ENCODE data around the gene GDAP2. TPM values are rescaled to one million over a fixed set of nuclear protein-coding genes. Genes with fewer than 3 reads are reported as not detected.

GDAP2 gene
- total RNA-seq, 1 experiment from 2014 or later: 24.4 TPM

GRCh38 chr1:117830222-117830621 lies 99.2 kb downstream of the GDAP2 start:
- Histone ChIP-seq H2BK20ac (ENCODE audit: low read depth, low read length, poor library complexity, severe bottlenecking) (no peak overlapping the region), H3K4ac (ENCODE audit: low read depth, low read length) (no peak overlapping the region), H3K23me2 (ENCODE audit: insufficient read length, low read depth, low read length, poor library complexity, severe bottlenecking) (no peaks in the 10 kb centered on the region), H4K5ac (ENCODE audit: insufficient read length, low read depth, low read length) (no peak overlapping the region), H4K20me1 (ENCODE audit: control insufficient read depth, insufficient read depth, insufficient read length) (no peaks in the 10 kb centered on the region), H3K27ac (ENCODE audit: insufficient read length, low read depth, low read length) (no peak overlapping the region), H4K91ac (ENCODE audit: insufficient read length, low read depth, low read length) (no peak overlapping the region), H3K27me3 (ENCODE audit: insufficient read depth, low read length) (no peaks in the 10 kb centered on the region), H3K9me3 (ENCODE audit: control insufficient read depth, low read depth, low read length) (no peaks in the 10 kb centered on the region), H3K79me1 (ENCODE audit: insufficient read depth, low read depth, low read length, poor library complexity, severe bottlenecking) (no peaks in the 10 kb centered on the region), H3K4me2 (ENCODE audit: insufficient read depth, insufficient read length, low read length) (no peak overlapping the region), H2BK120ac (ENCODE audit: low read depth, low read length, poor library complexity, severe bottlenecking) (no peak overlapping the region), H3K56ac (ENCODE audit: insufficient read length, low read depth, low read length) (no peak overlapping the region), H3K4me1 (ENCODE audit: insufficient read depth, low read length) (no peaks in the 10 kb centered on the region), H3K14ac (ENCODE audit: insufficient read depth, low read length) (no peak overlapping the region), H2BK12ac (ENCODE audit: insufficient read length, low read depth, low read length) (no peak overlapping the region), H3K9ac (ENCODE audit: extremely low read depth, insufficient read length, low read length) (no peak overlapping the region), H2BK5ac (ENCODE audit: insufficient read length, low read length) (no peak overlapping the region), H2BK15ac (ENCODE audit: low read depth, low read length) (no peak overlapping the region), H4K8ac (replicated peaks; ENCODE audit: insufficient read length, low read depth, low read length) (no peak overlapping the region), H2AK5ac (ENCODE audit: insufficient read length, low read length) (no peak overlapping the region), H2AFZ (ENCODE audit: low read length) (no peak overlapping the region), H3K23ac (ENCODE audit: insufficient read length, low read depth, low read length) (no peak overlapping the region), H3K18ac (ENCODE audit: insufficient read length, low read depth, low read length) (no peak overlapping the region), H3K79me2 (ENCODE audit: insufficient read depth, low read length) (no peaks in the 10 kb centered on the region), H3T11ph (ENCODE audit: low read length) (no peak overlapping the region)
- H3K4me3 Mint-ChIP-seq: no peak overlapping the region
- no peaks in the 10 kb centered on the region; the same call in 1 of the 2 replicates for H3K27me3 Mint-ChIP-seq (ENCODE audit: low read depth)
- H3K4me1 Mint-ChIP-seq: peaks cover 9 to 10% of the 10 kb centered on the region in 2 experiments
- H3K36me3 Mint-ChIP-seq (ENCODE audit: insufficient read depth in 1 of 3, low read depth in 3 of 3): peaks cover 0 to 6% (median 5%) of the 10 kb centered on the region in 3 experiments; a peak in 1 of 7 replicates
- no peak for DNase-seq
- H3K9me3 Mint-ChIP-seq: peaks cover 6 to 7% of the 10 kb centered on the region in 2 experiments; a peak in 4 of 5 replicates
- no peak for TF ChIP-seq CTCF (conservative IDR thresholded peaks at IDR 0.05)
- WGBS (ENCODE audit: extremely low coverage, insufficient read length, low lambda C conversion rate): no CpG with 5 or more reads among the region's 4 CpGs
- H3K27ac Mint-ChIP-seq: no peak overlapping the region

Data from H9 (cell line).